GM15510 (cell line): ENCODE data around the gene TRMT44.

Experiments
- POLR2A ChIP-seq: IDR thresholded peaks from 3 replicates; pipeline ENCODE4 v1.6.1; 2011; ENCODE audit warnings: borderline replicate concordance; ENCODE audit not compliant: insufficient read length; ENCODE audit errors: extremely low read depth

Gene TRMT44

DNA sequence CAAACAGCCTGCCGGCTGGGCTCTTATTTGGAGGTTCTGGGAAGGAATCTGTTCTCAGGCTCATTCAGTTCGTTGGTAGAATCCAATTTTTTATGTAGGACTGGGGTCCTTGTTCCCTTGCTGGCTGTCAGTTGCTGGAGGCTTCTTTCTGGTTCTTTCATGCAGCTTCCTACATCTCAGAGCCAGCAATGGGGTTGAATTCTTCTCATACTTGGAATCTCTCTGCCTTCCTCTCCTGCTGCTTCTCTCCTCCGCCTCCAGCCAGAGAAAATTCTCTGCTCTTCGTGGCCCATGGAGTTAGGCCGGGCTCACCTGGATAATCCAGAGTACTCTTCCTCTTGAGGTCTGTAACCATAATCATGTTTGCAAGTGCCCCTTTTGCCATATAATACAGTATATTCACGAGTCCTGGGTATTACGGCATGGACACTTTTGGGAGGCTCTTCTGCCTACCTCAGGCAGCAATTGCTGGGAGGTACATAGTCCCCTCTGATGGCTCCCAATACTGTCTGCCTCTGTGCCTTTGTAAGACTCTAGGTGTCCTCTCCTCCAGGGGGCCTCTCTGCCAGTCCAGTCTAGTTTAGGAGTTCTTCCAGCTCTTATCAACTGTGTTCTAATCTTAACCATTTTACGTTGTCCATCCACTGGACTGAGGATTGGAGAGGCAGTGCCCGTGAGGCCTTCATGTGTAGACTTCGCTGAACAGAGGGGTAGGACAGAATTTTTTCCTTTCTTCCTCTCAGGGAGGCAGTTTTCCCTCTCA lies 2.2 kb downstream of the TRMT44 start:
- TF ChIP-seq POLR2A = no peak

- no peak for TF ChIP-seq POLR2A
These were observed 3.2 kb downstream of the TRMT44 start for GRCh38 chr4:8443801-8444200.

DNA sequence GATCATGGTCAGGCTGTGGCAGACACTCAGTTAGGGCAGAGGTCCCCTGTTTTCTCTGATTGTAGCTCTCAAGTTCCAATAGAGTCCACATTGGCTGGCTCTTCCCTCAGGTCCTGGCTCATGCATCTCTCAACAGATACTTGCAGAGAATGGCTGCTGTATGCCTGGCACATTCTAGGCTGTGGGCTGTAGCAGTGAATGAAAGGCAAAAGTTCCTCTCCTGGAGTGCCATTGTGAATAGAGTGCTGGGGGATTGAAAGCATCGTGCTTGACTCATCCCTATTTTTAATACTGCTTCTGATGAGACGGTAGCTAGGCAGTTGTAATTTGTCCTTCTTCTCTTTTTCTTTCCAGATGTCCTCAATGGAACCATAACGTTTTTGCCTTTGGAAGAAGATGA lies 5.5 kb downstream of the TRMT44 start:
- no peak for TF ChIP-seq POLR2A

GRCh38 chr4:8451440-8452182 lies 11.0 kb downstream of the TRMT44 start:
- TF ChIP-seq POLR2A = no peak

DNA sequence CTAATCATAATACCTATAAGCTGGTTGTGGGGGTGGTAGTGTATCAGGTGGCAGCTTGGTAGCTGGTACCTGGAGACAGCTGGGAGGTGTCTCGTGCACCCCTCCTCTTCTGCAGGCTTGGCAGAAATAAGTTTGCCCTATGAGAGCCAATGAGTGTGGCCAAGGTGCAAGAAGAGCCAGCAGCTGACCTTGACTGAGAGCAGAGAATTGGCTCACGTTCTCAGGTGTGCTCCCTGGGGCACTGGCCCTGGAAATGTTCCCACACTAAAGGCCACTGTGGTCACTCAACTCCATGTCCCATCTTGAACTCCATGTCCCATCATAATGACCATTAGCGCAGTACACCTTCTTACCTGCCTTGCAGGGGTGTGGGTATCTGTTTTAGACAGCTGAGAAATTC lies 13.4 kb downstream of the TRMT44 start:
- no peak for TF ChIP-seq POLR2A

DNA sequence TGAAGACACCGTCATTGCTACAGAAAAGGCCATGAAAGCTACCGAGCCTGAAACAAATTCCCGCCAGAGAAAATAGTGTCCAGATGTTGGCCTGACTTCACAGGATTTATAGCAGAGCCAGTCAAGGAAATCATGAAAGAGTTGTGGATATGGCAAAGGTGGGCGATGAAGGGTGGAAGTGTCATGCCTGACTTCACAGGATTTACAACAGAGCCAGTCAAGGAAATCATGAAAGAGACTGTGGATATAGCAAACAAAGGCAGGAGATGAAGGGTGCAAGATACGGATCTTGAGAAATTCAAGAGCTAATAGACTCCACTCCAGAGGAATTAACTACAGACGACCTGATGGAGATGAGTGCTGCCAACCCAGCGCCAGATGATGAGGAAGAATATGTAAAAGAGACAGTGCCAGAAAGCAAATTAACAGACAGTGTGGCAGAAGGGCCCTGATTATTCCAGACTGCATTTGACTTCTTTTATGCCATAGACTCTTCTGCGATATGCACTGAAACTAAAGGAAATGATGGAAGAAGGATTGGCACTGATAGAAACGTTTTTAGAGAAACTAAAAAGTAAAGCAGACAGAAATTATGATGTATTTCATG lies 17.2 kb downstream of the TRMT44 start:
- no peak for TF ChIP-seq POLR2A

DNA sequence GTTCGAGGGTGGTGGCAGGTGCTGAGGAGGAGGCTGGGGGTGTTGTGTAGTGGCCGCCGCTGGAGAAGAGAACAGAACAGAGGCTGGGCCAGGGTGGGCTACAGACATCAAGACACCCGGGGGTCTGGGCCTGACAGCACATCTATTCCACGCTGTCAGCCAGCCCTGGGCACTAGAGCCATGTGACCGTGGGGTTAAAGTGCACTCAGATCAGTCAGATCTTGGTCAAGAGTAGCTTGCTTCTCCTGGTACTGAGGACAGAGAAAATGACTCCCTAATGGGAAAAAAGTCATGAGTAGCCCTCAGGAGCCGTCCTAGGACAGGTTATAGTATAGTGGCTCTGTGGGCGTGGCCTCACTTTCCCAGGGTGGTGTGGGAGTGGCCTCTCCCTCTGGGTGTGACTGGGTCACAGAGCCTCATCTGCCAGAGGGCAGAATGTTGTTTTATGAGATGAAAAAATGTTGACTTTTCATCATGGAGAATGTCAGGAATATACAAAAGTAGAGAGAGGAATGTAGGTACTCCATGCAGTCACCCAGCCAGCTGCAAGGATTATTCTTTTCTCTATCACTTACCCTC lies 19.4 kb downstream of the TRMT44 start:
- TF ChIP-seq POLR2A = no peak

- TF ChIP-seq POLR2A = no peak
These were observed 20.5 kb downstream of the TRMT44 start for GRCh38 chr4:8461086-8461485.

- TF ChIP-seq POLR2A = no peak
These were observed 21.0 kb downstream of the TRMT44 start for GRCh38 chr4:8461616-8462015.

DNA sequence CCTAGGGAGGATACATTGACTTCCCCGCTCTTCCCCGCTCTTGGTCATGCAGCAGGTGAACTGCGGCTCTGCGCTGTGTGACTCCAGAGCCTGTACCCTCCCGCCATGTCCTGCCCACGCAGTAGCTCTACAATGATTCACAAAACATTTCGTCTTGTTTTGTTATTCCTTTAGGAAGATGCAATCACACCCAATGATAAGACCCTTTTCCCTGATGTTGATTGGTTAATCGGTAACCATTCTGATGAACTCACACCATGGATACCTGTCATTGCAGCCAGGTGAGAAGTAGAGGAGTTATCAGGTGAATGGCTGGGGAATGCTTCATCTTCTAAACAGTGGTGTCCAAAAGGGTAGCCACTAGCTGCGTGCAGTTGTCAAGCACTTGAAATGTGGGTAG lies 23.2 kb downstream of the TRMT44 start:
- no peak for TF ChIP-seq POLR2A

DNA sequence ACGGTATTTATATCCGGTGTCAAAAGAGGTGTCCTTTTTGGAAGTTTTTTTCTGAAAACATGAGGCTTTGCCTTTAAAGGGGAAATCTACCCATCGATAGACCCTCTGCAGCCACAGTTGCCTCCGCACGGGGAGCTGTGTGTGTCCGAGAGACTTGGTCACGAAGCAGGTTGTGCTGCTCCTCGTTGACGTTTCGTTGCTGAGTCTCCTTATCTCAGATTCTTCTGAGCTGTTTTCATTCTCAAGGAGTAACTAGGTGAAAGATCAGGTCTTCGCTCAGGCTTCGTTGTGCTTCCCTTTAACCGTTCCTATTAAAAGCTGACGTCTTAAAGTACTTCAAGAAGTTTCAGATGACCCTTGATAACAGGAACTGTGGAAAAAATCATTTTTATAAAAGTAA lies 23.8 kb downstream of the TRMT44 start:
- no peak for TF ChIP-seq POLR2A

GRCh38 chr4:8465615-8466611 lies 25.3 kb downstream of the TRMT44 start:
- no peak for TF ChIP-seq POLR2A

GRCh38 chr4:8467016-8467415 lies 26.4 kb downstream of the TRMT44 start:
- no peak for TF ChIP-seq POLR2A

- no peak for TF ChIP-seq POLR2A
These were observed 28.4 kb downstream of the TRMT44 start for GRCh38 chr4:8468746-8469535.

- no peak for TF ChIP-seq POLR2A
These were observed 29.0 kb downstream of the TRMT44 start for GRCh38 chr4:8469550-8469949.
